Ishikawa (cell line): ENCODE results near the gene KLF2.

Experiments used
- CREB1 ChIP-seq: IDR thresholded peaks from 2 replicates; pipeline ENCODE4 v1.6.1; 2012; ENCODE audit warnings: low read depth
- EGR1 ChIP-seq: IDR thresholded peaks from 2 replicates; pipeline ENCODE4 v1.6.1; 2012
- EP300 ChIP-seq: IDR thresholded peaks from 2 replicates; pipeline ENCODE4 v1.6.1; 2012; ENCODE audit warnings: borderline replicate concordance
- FOXM1 ChIP-seq: IDR thresholded peaks from 2 replicates; pipeline ENCODE4 v1.6.1; 2012; ENCODE audit warnings: low read depth, borderline replicate concordance
- MAX ChIP-seq: IDR thresholded peaks from 2 replicates; pipeline ENCODE4 v1.6.1; 2012
- NFIC ChIP-seq: IDR thresholded peaks from 2 replicates; pipeline ENCODE4 v1.6.1; 2012
- RAD21 ChIP-seq: IDR thresholded peaks from 2 replicates; pipeline ENCODE4 v1.6.1; 2012; ENCODE audit warnings: low read depth
- REST ChIP-seq: IDR thresholded peaks from 2 replicates; pipeline ENCODE4 v1.6.1; 2012; ENCODE audit warnings: low read depth, mild to moderate bottlenecking
- TAF1 ChIP-seq: IDR thresholded peaks from 2 replicates; pipeline ENCODE4 v1.6.1; 2012; ENCODE audit warnings: low read depth, mild to moderate bottlenecking
- TEAD4 ChIP-seq: IDR thresholded peaks from 2 replicates; pipeline ENCODE4 v1.6.1; 2012
- USF1 ChIP-seq: IDR thresholded peaks from 2 replicates; pipeline ENCODE4 v1.6.1; 2012
- YY1 ChIP-seq: IDR thresholded peaks from 2 replicates; pipeline ENCODE4 v1.6.1; 2012; ENCODE audit warnings: low read depth
- ZBTB7A ChIP-seq: IDR thresholded peaks from 2 replicates; pipeline ENCODE4 v1.6.1; 2012; ENCODE audit warnings: low read depth

- TF ChIP-seq RAD21: no peak
- no peak for TF ChIP-seq NFIC
- no peak for TF ChIP-seq MAX
- no peak for TF ChIP-seq REST
- TF ChIP-seq YY1: no peak
- TF ChIP-seq EGR1: no peak
- no peak for TF ChIP-seq USF1
- TF ChIP-seq EP300: no peak
- TF ChIP-seq FOXM1: no peak
- no peak for TF ChIP-seq TEAD4
- no peak for TF ChIP-seq TAF1
- no peak for TF ChIP-seq ZBTB7A
- TF ChIP-seq CREB1: no peak
Observed at GRCh38 chr19:16369306-16369663, 44.7 kb downstream of the KLF2 start.
